A673 (cell line): ENCODE results near the gene CCDC148.

Experiments used
- EZH2 ChIP-seq: fragments of 200-600 bp; sonication (generic); IDR thresholded peaks from 2 replicates; pipeline ENCODE4 v1.6.1; 2017; ENCODE audit warnings: borderline replicate concordance, low read depth, mild to moderate bottlenecking, mixed read lengths, antibody characterized with exemption, low read length; ENCODE audit not compliant: poor library complexity, severe bottlenecking
- TF ChIP-seq, protein P1 (sequence below): fragments of 300-800, 200-600 bp; sonication (generic); conservative IDR thresholded peaks from 2 replicates; pipeline ENCODE4 v1.5.1; 2017; ENCODE audit warnings: low read depth, mild to moderate bottlenecking, antibody characterized with exemption, low read length, moderate library complexity, mixed read lengths

DNA sequence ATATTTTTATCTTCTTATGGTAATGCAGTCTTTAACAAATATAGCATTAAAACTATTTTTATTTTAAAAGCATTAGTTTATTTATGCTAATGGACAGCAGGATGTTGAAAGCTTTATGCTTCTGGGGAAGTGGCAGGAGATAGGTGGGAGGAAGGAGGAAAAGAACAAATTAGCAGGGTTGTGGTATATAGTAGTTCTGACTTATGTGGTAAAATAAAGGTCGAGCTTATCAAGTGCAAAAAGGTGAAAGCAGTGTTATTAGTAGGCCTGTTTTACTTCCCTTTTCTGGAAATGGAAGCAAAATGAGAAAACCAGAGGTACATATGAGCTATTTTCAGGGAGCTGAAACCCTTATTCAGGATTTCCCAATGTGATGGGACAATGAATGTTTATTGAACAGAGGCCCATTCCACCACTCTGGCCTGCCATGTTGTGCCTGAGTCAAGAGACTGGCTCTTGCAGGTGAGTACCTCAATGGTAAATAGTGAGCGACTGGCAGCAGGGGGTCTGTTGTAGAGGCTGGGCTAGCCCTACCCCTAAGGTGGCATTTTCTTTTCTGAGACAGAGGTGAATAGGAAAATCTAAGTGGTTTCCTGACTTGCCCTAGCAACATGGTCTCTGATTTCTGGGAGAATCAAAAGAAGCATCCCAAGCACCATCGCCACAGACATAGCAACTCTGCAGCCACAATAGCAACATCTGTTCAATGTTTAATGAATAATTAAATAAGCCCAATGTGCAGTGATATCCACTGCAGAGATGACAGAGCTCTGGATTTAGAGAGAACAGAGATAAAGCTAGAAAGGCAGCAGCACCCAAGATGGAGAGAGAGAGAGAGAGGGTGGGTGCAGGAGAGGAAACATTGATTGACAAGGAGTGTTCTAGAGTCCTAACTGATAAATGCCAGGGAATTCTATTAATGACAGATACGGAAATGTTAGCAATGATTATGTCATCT lies 235.2 kb downstream of the CCDC148 start:
- TF ChIP-seq, protein P1, sequence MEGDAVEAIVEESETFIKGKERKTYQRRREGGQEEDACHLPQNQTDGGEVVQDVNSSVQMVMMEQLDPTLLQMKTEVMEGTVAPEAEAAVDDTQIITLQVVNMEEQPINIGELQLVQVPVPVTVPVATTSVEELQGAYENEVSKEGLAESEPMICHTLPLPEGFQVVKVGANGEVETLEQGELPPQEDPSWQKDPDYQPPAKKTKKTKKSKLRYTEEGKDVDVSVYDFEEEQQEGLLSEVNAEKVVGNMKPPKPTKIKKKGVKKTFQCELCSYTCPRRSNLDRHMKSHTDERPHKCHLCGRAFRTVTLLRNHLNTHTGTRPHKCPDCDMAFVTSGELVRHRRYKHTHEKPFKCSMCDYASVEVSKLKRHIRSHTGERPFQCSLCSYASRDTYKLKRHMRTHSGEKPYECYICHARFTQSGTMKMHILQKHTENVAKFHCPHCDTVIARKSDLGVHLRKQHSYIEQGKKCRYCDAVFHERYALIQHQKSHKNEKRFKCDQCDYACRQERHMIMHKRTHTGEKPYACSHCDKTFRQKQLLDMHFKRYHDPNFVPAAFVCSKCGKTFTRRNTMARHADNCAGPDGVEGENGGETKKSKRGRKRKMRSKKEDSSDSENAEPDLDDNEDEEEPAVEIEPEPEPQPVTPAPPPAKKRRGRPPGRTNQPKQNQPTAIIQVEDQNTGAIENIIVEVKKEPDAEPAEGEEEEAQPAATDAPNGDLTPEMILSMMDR, result no peak
- TF ChIP-seq EZH2, result no peak
